Smooth muscle cell (in vitro differentiated cells): Measurements from ENCODE around the gene SIRT5. TPM values are rescaled to one million over a fixed set of nuclear protein-coding genes. Genes with fewer than 3 reads are reported as not detected.

Experiments used
- DNase-seq: peaks from one replicate; lab custom pipeline; 2025; ENCODE audit not compliant: unreplicated experiment; lab: John Stamatoyannopoulos, UW
- H2AFZ ChIP-seq: fragments of 200-600 bp; sonication (generic); 2 replicates; pipeline ENCODE4 v1.6.0; 2016; ENCODE audit warnings: antibody characterized with exemption, low read depth, mild to moderate bottlenecking
- H3F3A ChIP-seq: fragments of 200-600 bp; sonication (generic); 2 replicates; pipeline ENCODE4 v1.6.0; 2017; ENCODE audit warnings: antibody characterized with exemption, low read depth
- H3K27ac ChIP-seq: fragments of 200-600 bp; sonication (generic); 2 replicates; pipeline ENCODE4 v1.5.1; 2016; ENCODE audit warnings: low read depth, mild to moderate bottlenecking
- H3K27me3 ChIP-seq: fragments of 200-600 bp; sonication (generic); 2 replicates; pipeline ENCODE4 v1.6.1; 2016; ENCODE audit warnings: low read depth, mild to moderate bottlenecking
- H3K36me3 ChIP-seq: fragments of 200-600 bp; sonication (generic); 2 replicates; pipeline ENCODE4 v1.5.1; 2016; ENCODE audit warnings: low read depth
- H3K4me1 ChIP-seq: fragments of 200-600 bp; sonication (generic); 2 replicates; pipeline ENCODE4 v1.5.1; 2016; ENCODE audit warnings: low read depth
- H3K4me2 ChIP-seq: fragments of 200-600 bp; sonication (generic); 2 replicates; pipeline ENCODE4 v1.6.0; 2016; ENCODE audit warnings: mild to moderate bottlenecking
- H3K4me3 ChIP-seq: fragments of 200-600 bp; sonication (generic); 2 replicates; pipeline ENCODE4 v1.5.1; 2016; ENCODE audit warnings: mild to moderate bottlenecking
- H3K79me2 ChIP-seq: fragments of 200-600 bp; sonication (generic); 2 replicates; pipeline ENCODE4 v1.6.0; 2016; ENCODE audit warnings: low read depth, mild to moderate bottlenecking
- H3K9ac ChIP-seq: fragments of 200-600 bp; sonication (generic); 2 replicates; pipeline ENCODE4 v1.6.0; 2016; ENCODE audit warnings: low read depth
- H3K9me3 ChIP-seq: fragments of 200-600 bp; sonication (generic); replicated peaks from 2 replicates; pipeline ENCODE4 v1.5.1; 2016; ENCODE audit warnings: low read depth
- H4K20me1 ChIP-seq: fragments of 200-600 bp; sonication (generic); 2 replicates; pipeline ENCODE4 v1.6.0; 2016; ENCODE audit warnings: low read depth
- CTCF ChIP-seq: fragments of 200-600 bp; sonication (generic); IDR thresholded peaks from 2 replicates; pipeline ENCODE4 v1.5.1; 2017; ENCODE audit warnings: borderline replicate concordance, mild to moderate bottlenecking, antibody characterized with exemption; ENCODE audit not compliant: insufficient read depth, poor library complexity, severe bottlenecking
- WGBS: methylation state at CpG from one replicate; pipeline ENCODE4 v1.1.7; 2016; ENCODE audit warnings: low lambda C conversion rate; 5-methylcytosine and 5-hydroxymethylcytosine counted together
- polyA plus RNA-seq: library from polyadenylated mRNA; unstranded; fragments of >200 nt; fragmentation: Nextera tagmentation; extraction: Ambion mirVana; gene quantifications from 2 replicates; pipeline ENCODE4 v1.2.1, GENCODE V29; 2016
- total RNA-seq: library from RNA; depleted of rRNA; stranded (reverse); fragments of >200 nt; gene quantifications from 2 replicates; pipeline ENCODE4 v1.2.3, GENCODE V29; 2014

The SIRT5 gene
- total and polyA plus RNA-seq, 2 experiments from 2014 or later: 5.2 to 5.5 TPM

GRCh38 chr6:13572240-13572639, 2.2 kb upstream of the SIRT5 start:
- H3F3A ChIP-seq: no peaks in the 10 kb centered on the region
- 90% methylated on average over 7 of the region's 7 CpGs for WGBS
- TF ChIP-seq CTCF: no peak

GRCh38 chr6:13572951-13573654, 1.3 kb upstream of the SIRT5 start:
- H3K4me1 ChIP-seq: no peaks in the 10 kb centered on the region
- no peaks in the 10 kb centered on the region for H3K79me2 ChIP-seq
- 87% methylated on average over 16 of the region's 16 CpGs for WGBS
- peak overlapping the region; percentile 88 for H2AFZ ChIP-seq
- H3K4me2 ChIP-seq: peak overlapping the region; percentile 89
- no peaks in the 10 kb centered on the region for H3K36me3 ChIP-seq
- H3F3A ChIP-seq: no peaks in the 10 kb centered on the region
- no peak for DNase-seq
- peak overlapping the region; percentile 47 for H3K27ac ChIP-seq
- TF ChIP-seq CTCF: no peak
- no peaks in the 10 kb centered on the region for H3K9me3 ChIP-seq
- H3K27me3 ChIP-seq: no peaks in the 10 kb centered on the region
- no peaks in the 10 kb centered on the region for H4K20me1 ChIP-seq
- peak overlapping the region; percentile 75 for H3K4me3 ChIP-seq
- peak overlapping the region; percentile 86 for H3K9ac ChIP-seq

More at GRCh38 chr6:13572240-13572639, 2.2 kb upstream of the SIRT5 start:
- no peak overlapping the region for H3K9ac ChIP-seq
- DNase-seq: no peak
- H3K27ac ChIP-seq: no peak overlapping the region
- no peak overlapping the region for H3K4me3 ChIP-seq
- H3K79me2 ChIP-seq: no peaks in the 10 kb centered on the region
- no peaks in the 10 kb centered on the region for H3K9me3 ChIP-seq
- H3K27me3 ChIP-seq: peaks cover 3% of the 10 kb centered on the region
- H4K20me1 ChIP-seq: no peaks in the 10 kb centered on the region
- H3K36me3 ChIP-seq: no peaks in the 10 kb centered on the region
- no peak overlapping the region for H2AFZ ChIP-seq
- no peak overlapping the region for H3K4me2 ChIP-seq
- H3K4me1 ChIP-seq: no peaks in the 10 kb centered on the region

- Histone ChIP-seq H3K9ac (peak overlapping the region; percentile 86), H3K27me3 (no peaks in the 10 kb centered on the region), H3F3A (no peaks in the 10 kb centered on the region), H4K20me1 (no peaks in the 10 kb centered on the region), H2AFZ (peak overlapping the region; percentile 88), H3K4me2 (peak overlapping the region; percentile 89), H3K9me3 (no peaks in the 10 kb centered on the region), H3K4me3 (peak overlapping the region; percentile 75), H3K79me2 (no peaks in the 10 kb centered on the region), H3K36me3 (no peaks in the 10 kb centered on the region), H3K27ac (peak overlapping the region; percentile 47), H3K4me1 (no peaks in the 10 kb centered on the region)
- WGBS: 13% methylated on average over 14 of the region's 14 CpGs
- no peak for TF ChIP-seq CTCF
- no peak for DNase-seq
Measured at GRCh38 chr6:13573669-13574110, 711 bp upstream of the SIRT5 start.

GRCh38 chr6:13574149-13574570, 241 bp upstream of the SIRT5 start:
- peak; percentile 50 for TF ChIP-seq CTCF
- DNase-seq: peak; percentile 77
- WGBS: 1% methylated on average over 33 of the region's 46 CpGs
- Histone ChIP-seq H3F3A (no peaks in the 10 kb centered on the region), H3K9ac (peak overlapping the region; percentile 86), H3K36me3 (no peaks in the 10 kb centered on the region), H3K9me3 (no peaks in the 10 kb centered on the region), H3K27me3 (no peaks in the 10 kb centered on the region), H3K4me3 (peak overlapping the region; percentile 75), H2AFZ (peak overlapping the region; percentile 89), H3K4me2 (peak overlapping the region; percentile 89), H3K27ac (peak overlapping the region; percentile 47), H3K4me1 (no peaks in the 10 kb centered on the region), H4K20me1 (no peaks in the 10 kb centered on the region), H3K79me2 (no peaks in the 10 kb centered on the region)
